Measurements from ENCODE around the gene NATD1.

GRCh38 chr17:21291357-21291756 is 38.1 kb upstream of the NATD1 start:
- TF ChIP-seq CTCF (conservative IDR thresholded peaks at IDR 0.05; ENCODE audit: low read length) (no peak), EZH2phosphoT487 (IDR thresholded peaks at IDR 0.05; ENCODE audit: borderline replicate concordance) (no peak)
